GM12872 (cell line): Measurements from ENCODE around the gene PLSCR4.

Source experiments
- TF ChIP-seq, protein P1 (sequence below): IDR thresholded peaks from 3 replicates; pipeline ENCODE4 v1.5.1; 2011; ENCODE audit warnings: low read depth, mild to moderate bottlenecking, low read length, moderate library complexity; ENCODE audit not compliant: insufficient read depth

The PLSCR4 gene

DNA sequence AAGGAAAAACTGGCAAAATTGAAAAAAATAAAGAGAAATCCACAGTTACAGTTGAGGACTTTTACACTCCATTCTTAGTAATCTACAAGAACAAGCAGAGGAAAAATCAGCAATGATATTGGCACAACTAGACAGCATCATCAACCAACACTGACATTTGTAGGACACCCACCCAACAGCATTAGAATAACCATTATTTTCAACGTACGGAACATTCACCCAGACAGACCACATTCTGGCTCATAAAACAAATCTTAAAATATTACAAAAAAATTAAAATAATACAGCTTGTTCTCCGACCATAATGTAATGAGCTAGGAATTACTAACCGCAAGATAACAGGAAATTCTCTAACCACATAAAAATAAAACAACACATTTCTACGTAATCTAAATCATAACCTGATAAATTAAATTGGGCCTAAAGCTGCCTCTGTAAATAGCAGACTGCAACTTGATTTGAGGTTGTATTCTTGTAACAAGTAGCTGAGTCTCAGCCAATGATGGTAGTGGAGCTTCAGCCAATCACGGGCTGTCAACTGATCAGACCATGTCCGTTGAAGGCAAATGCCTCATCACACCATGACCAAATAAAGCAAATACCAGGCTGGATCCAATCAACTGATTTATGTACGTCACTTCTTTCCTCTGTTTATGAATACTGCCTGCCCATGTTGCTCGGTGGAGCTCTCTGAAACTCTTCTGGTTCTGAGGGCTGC is 9.2 kb downstream of the PLSCR4 start:
- TF ChIP-seq, protein P1, sequence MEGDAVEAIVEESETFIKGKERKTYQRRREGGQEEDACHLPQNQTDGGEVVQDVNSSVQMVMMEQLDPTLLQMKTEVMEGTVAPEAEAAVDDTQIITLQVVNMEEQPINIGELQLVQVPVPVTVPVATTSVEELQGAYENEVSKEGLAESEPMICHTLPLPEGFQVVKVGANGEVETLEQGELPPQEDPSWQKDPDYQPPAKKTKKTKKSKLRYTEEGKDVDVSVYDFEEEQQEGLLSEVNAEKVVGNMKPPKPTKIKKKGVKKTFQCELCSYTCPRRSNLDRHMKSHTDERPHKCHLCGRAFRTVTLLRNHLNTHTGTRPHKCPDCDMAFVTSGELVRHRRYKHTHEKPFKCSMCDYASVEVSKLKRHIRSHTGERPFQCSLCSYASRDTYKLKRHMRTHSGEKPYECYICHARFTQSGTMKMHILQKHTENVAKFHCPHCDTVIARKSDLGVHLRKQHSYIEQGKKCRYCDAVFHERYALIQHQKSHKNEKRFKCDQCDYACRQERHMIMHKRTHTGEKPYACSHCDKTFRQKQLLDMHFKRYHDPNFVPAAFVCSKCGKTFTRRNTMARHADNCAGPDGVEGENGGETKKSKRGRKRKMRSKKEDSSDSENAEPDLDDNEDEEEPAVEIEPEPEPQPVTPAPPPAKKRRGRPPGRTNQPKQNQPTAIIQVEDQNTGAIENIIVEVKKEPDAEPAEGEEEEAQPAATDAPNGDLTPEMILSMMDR = no peak

DNA sequence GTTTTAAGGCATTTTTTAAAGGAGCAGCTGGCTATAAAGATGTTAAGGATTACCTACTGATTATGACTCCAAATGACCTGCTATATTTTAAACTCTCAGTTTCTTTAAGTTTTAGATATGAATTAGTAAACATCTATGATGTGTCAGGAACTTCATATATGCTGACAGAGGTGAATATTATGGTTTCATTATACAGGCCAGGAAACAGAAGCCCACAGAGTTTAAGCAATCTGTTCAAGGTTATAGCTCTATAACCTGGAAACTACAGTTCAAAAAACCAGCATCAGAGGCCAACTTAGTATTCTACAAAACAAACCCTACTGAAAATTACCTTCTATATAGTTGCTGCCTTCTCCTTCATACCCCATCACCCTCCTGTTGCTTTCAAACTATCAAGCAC is 17.4 kb downstream of the PLSCR4 start:
- TF ChIP-seq, protein P1 = no peak

DNA sequence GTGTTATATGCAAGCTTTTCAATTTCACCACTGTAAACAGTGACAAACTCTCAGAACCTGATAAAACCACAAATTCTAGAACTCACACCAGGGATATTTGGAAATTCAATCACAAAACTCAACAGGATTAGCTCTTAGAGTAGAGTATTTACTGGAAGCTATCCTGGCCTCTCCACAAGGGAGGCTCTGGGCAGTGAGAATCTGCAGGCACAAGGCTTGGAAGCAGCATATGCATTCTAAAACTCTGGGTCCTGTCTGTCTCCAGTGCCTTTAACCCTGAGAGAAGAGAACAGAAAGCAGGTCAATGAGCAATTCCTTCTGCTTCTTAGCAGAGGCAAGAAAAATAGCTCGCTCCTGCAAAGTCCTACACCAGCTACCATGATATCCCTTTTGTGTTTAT is 23.4 kb downstream of the PLSCR4 start:
- TF ChIP-seq, protein P1 = no peak

DNA sequence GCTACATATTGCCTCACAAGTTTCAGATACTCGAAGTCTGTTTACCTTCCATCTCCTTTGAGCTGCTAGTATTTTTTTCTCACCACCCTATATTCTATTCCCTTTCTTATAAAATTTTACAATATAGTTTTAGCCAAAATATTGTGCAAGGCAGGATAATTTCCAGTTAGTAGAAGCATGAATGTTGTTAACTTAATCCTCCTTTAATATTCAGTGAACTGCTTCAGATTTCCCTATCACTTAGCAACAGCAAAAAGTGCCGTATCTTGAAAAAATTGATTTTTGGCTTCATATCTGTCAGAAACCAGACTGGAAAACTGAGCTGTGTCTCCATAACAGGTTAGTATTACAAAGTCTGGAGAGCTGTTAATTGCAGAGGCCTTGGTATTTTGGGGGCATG is 24.0 kb downstream of the PLSCR4 start:
- TF ChIP-seq, protein P1 = no peak

- TF ChIP-seq, protein P1 = no peak
These were observed 27.2 kb downstream of the PLSCR4 start for GRCh38 chr3:146223401-146224373.

DNA sequence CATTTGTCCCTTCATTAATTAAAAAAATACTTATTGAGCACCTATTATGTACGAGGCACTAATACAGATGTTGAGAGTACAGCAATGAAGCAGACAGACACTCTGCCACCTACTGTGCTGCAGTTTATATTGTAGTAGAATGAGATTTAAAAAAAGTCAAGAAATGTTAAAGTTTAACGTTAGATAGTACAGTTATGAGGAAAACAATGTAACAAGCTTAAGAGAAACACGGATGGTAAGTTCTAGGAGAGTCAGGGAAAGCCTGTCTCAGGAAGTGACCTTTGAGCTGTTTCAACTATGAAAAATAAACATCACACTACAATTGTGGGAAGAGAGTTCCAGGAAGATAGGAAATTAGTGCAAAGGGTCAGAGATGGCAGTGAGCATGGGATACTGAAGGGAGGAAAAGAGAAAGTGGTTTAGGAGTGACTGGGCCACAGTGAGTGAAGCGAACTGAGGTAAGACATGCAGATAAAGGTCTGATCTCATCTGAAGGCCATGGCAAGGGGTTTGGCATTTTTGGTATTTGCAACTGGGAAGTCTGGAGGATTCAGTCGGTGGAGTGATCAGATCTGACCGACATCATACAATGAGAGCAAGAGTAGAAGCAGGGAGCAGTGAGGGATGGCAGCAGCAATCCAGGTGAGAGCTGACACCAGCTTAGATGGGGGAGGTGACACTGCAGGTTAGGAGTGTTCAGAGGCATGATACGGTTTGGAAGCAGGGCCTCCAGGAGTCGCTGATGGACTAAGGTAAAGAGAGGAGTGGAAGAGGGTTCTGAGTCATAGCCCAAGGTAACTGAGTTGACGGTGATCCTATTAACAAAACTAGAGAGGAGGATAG is 28.5 kb downstream of the PLSCR4 start:
- TF ChIP-seq, protein P1 = no peak
